SK-N-SH treated with all-trans-retinoic acid at 6 μM for 48 hours (cell line): Measurements from ENCODE around the gene AGBL5.
A peak's percentile ranks its signal among the peaks of the same experiment; 100 is the strongest.

Experiments
- ATAC-seq: fragments of 200-7000 bp; cut with Tn5 transposase; 3 replicates; pipeline ENCODE4 v1.9.1; 2020; ENCODE audit warnings: mild to moderate bottlenecking, moderate library complexity
- ARNTL ChIP-seq: fragments of 450-650 bp; formaldehyde crosslinking; IDR thresholded peaks from 2 replicates; pipeline ENCODE4 v1.5.0; 2020; ENCODE audit warnings: low read depth, mild to moderate bottlenecking, moderate library complexity, borderline replicate concordance
- BACH2 ChIP-seq: fragments of 250-450 bp; sonication (Bioruptor Pico); IDR thresholded peaks from 2 replicates; pipeline ENCODE4 v1.9.0; 2021; ENCODE audit warnings: mild to moderate bottlenecking, borderline replicate concordance
- CREB5 ChIP-seq: fragments of 250-450 bp; sonication (Bioruptor Pico); IDR thresholded peaks from 2 replicates; pipeline ENCODE4 v1.5.1; 2020; ENCODE audit warnings: low read depth, mild to moderate bottlenecking, moderate library complexity
- CSDC2 ChIP-seq: fragments of 250-450 bp; sonication (Bioruptor Pico); IDR thresholded peaks from 2 replicates; pipeline ENCODE4 v1.5.0; 2020; ENCODE audit warnings: mild to moderate bottlenecking, moderate library complexity
- CSRNP3 ChIP-seq: fragments of 250-450 bp; sonication (Bioruptor Pico); IDR thresholded peaks from 2 replicates; pipeline ENCODE4 v1.5.1; 2021; ENCODE audit warnings: mild to moderate bottlenecking, moderate library complexity
- ESRRG ChIP-seq: fragments of 250-450 bp; sonication (Bioruptor Pico); IDR thresholded peaks from 2 replicates; pipeline ENCODE4 v1.6.1; 2021; ENCODE audit warnings: mild to moderate bottlenecking
- GLIS3 ChIP-seq: fragments of 250-450 bp; sonication (Bioruptor Pico); IDR thresholded peaks from 2 replicates; pipeline ENCODE4 v1.5.0; 2020; ENCODE audit warnings: mild to moderate bottlenecking, moderate library complexity
- ISL1 ChIP-seq: fragments of 250-450 bp; sonication (Bioruptor Pico); IDR thresholded peaks from 2 replicates; pipeline ENCODE4 v2.1.2; 2022; ENCODE audit warnings: mild to moderate bottlenecking, moderate library complexity
- OSR1 ChIP-seq: fragments of 250-450 bp; sonication (Bioruptor Pico); IDR thresholded peaks from 2 replicates; pipeline ENCODE4 v1.8.0; 2022; ENCODE audit warnings: moderate library complexity, mild to moderate bottlenecking, inconsistent platforms
- PPARA ChIP-seq: fragments of 250-450 bp; sonication (Bioruptor Pico); IDR thresholded peaks from 2 replicates; pipeline ENCODE4 v1.5.0; 2020; ENCODE audit warnings: mild to moderate bottlenecking, borderline replicate concordance
- RARB ChIP-seq: fragments of 250-450 bp; sonication (Bioruptor Pico); IDR thresholded peaks from 2 replicates; pipeline ENCODE4 v1.8.0; 2021; ENCODE audit warnings: mild to moderate bottlenecking, moderate library complexity
- SNAI2 ChIP-seq: fragments of 250-450 bp; sonication (Bioruptor Pico); IDR thresholded peaks from 2 replicates; pipeline ENCODE4 v1.5.0; 2020; ENCODE audit warnings: mild to moderate bottlenecking, moderate library complexity
- TCF4 ChIP-seq: fragments of 250-450 bp; sonication (Bioruptor Pico); IDR thresholded peaks from 2 replicates; pipeline ENCODE4 v1.8.0; 2021; ENCODE audit warnings: mild to moderate bottlenecking, moderate library complexity, borderline replicate concordance
- TOX ChIP-seq: fragments of 250-450 bp; sonication (Bioruptor Pico); IDR thresholded peaks from 2 replicates; pipeline ENCODE4 v1.8.0; 2021; ENCODE audit warnings: mild to moderate bottlenecking, moderate library complexity, borderline replicate concordance
- ZC3H10 ChIP-seq: fragments of 250-450 bp; sonication (Bioruptor Pico); IDR thresholded peaks from 2 replicates; pipeline ENCODE4 v1.5.1; 2021; ENCODE audit warnings: mild to moderate bottlenecking, moderate library complexity
- ZFP3 ChIP-seq: fragments of 250-450 bp; sonication (Bioruptor Pico); IDR thresholded peaks from 2 replicates; pipeline ENCODE4 v1.5.0; 2020; ENCODE audit warnings: mild to moderate bottlenecking, moderate library complexity
- ZFP30 ChIP-seq: fragments of 450-650 bp; formaldehyde crosslinking; IDR thresholded peaks from 2 replicates; pipeline ENCODE4 v1.5.0; 2022; ENCODE audit warnings: mild to moderate bottlenecking, moderate library complexity
- ZNF565 ChIP-seq: fragments of 450-650 bp; formaldehyde crosslinking; conservative IDR thresholded peaks from 2 replicates; pipeline ENCODE4 v1.5.0; 2020; ENCODE audit warnings: low read depth, mild to moderate bottlenecking, moderate library complexity
- ZNF70 ChIP-seq: fragments of 450-650 bp; formaldehyde crosslinking; IDR thresholded peaks from 2 replicates; pipeline ENCODE4 v1.5.0; 2020; ENCODE audit warnings: mild to moderate bottlenecking, moderate library complexity
- ZNF8 ChIP-seq: fragments of 450-650 bp; formaldehyde crosslinking; IDR thresholded peaks from 2 replicates; pipeline ENCODE4 v1.5.0; 2020; ENCODE audit warnings: mild to moderate bottlenecking, moderate library complexity
- TF ChIP-seq, protein P1 (sequence below): fragments of 250-450 bp; sonication (Bioruptor Pico); IDR thresholded peaks from 2 replicates; pipeline ENCODE4 v1.8.0; 2020; ENCODE audit warnings: mild to moderate bottlenecking, moderate library complexity, borderline replicate concordance
- TF ChIP-seq, protein P2 (sequence below): fragments of 250-450 bp; sonication (Bioruptor Pico); IDR thresholded peaks from 2 replicates; pipeline ENCODE4 v1.5.0; 2020; ENCODE audit warnings: mild to moderate bottlenecking, moderate library complexity
- TF ChIP-seq, protein P3 (sequence below): fragments of 250-450 bp; sonication (Bioruptor Pico); IDR thresholded peaks from 2 replicates; pipeline ENCODE4 v1.8.0; 2021; ENCODE audit warnings: low read depth, mild to moderate bottlenecking, moderate library complexity, borderline replicate concordance

Gene AGBL5

DNA sequence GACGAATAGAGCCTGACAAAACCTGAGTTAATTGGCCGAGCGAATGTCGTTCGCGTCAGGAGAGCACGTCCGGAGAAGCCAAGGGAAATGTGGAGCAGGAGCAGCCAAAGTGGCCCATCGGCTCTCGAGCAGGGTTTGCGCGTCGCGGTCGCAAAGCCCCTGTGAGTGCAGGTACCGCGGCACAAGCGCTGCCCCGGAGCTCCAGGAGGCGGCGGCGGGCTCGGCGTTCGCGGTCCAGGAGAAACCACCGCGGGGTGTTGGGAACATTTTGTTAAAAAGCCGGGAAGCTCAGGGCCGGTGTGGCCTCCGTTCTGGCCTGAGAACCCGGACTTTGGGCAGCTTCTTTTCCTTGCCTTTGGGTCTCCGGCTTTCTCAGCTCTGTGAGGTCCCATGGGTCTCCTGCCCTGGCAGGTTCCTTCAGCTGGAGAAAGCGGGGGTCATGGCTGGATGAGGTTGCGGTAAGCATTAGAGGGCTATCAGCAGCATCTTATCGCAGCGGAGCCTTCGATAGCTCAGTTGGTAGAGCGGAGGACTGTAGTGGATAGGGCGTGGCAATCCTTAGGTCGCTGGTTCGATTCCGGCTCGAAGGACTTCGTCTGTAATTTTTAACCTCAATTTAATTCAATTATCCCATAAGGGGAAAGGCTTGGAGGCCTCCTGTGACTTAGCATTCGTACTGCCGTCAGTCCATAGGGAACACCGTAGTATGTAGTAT is 1.0 kb upstream of the AGBL5 start:
- TF ChIP-seq TCF4 = 0 out of 2 replicates have a peak, but pooled peaks have one; percentile 4
- no peak; the same call in 1 of the 2 replicates for TF ChIP-seq CSRNP3
- TF ChIP-seq ZFP30 (CRISPR knock-in tag) = 0 out of 2 replicates have a peak, but pooled peaks have one; percentile 27
- peak; percentile 50; the same call in 1 of the 2 replicates for TF ChIP-seq ZNF70 (CRISPR knock-in tag)
- TF ChIP-seq ARNTL (CRISPR knock-in tag) = peak; percentile 29; the same call in 1 of the 2 replicates
- TF ChIP-seq ZC3H10 (CRISPR knock-in tag) = 0 out of 2 replicates have a peak, but pooled peaks have one; percentile 6
- 0 out of 2 replicates have a peak, but pooled peaks have one; percentile 46 for TF ChIP-seq RARB
- TF ChIP-seq SNAI2 (CRISPR knock-in tag) = no peak; the same call in 1 of the 2 replicates
- TF ChIP-seq, protein P1, sequence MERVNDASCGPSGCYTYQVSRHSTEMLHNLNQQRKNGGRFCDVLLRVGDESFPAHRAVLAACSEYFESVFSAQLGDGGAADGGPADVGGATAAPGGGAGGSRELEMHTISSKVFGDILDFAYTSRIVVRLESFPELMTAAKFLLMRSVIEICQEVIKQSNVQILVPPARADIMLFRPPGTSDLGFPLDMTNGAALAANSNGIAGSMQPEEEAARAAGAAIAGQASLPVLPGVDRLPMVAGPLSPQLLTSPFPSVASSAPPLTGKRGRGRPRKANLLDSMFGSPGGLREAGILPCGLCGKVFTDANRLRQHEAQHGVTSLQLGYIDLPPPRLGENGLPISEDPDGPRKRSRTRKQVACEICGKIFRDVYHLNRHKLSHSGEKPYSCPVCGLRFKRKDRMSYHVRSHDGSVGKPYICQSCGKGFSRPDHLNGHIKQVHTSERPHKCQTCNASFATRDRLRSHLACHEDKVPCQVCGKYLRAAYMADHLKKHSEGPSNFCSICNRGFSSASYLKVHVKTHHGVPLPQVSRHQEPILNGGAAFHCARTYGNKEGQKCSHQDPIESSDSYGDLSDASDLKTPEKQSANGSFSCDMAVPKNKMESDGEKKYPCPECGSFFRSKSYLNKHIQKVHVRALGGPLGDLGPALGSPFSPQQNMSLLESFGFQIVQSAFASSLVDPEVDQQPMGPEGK (CRISPR knock-in tag) = no peak
- 0 out of 2 replicates have a peak, but pooled peaks have one; percentile 12 for TF ChIP-seq CSDC2 (CRISPR knock-in tag)
- no peak; the same call in 1 of the 2 replicates for TF ChIP-seq CREB5
- no peak for TF ChIP-seq ZNF565 (CRISPR knock-in tag)
- TF ChIP-seq, protein P2, sequence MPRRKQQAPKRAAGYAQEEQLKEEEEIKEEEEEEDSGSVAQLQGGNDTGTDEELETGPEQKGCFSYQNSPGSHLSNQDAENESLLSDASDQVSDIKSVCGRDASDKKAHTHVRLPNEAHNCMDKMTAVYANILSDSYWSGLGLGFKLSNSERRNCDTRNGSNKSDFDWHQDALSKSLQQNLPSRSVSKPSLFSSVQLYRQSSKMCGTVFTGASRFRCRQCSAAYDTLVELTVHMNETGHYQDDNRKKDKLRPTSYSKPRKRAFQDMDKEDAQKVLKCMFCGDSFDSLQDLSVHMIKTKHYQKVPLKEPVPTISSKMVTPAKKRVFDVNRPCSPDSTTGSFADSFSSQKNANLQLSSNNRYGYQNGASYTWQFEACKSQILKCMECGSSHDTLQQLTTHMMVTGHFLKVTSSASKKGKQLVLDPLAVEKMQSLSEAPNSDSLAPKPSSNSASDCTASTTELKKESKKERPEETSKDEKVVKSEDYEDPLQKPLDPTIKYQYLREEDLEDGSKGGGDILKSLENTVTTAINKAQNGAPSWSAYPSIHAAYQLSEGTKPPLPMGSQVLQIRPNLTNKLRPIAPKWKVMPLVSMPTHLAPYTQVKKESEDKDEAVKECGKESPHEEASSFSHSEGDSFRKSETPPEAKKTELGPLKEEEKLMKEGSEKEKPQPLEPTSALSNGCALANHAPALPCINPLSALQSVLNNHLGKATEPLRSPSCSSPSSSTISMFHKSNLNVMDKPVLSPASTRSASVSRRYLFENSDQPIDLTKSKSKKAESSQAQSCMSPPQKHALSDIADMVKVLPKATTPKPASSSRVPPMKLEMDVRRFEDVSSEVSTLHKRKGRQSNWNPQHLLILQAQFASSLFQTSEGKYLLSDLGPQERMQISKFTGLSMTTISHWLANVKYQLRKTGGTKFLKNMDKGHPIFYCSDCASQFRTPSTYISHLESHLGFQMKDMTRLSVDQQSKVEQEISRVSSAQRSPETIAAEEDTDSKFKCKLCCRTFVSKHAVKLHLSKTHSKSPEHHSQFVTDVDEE (CRISPR knock-in tag) = peak; percentile 51
- peak; percentile 18; the same call in 1 of the 2 replicates for TF ChIP-seq ISL1 (CRISPR knock-in tag)
- no peak; the same call in 1 of the 2 replicates for TF ChIP-seq ESRRG (CRISPR knock-in tag)
- no peak for TF ChIP-seq ZFP3 (CRISPR knock-in tag)
- TF ChIP-seq ZNF8 (CRISPR knock-in tag) = no peak
- TF ChIP-seq, protein P3, sequence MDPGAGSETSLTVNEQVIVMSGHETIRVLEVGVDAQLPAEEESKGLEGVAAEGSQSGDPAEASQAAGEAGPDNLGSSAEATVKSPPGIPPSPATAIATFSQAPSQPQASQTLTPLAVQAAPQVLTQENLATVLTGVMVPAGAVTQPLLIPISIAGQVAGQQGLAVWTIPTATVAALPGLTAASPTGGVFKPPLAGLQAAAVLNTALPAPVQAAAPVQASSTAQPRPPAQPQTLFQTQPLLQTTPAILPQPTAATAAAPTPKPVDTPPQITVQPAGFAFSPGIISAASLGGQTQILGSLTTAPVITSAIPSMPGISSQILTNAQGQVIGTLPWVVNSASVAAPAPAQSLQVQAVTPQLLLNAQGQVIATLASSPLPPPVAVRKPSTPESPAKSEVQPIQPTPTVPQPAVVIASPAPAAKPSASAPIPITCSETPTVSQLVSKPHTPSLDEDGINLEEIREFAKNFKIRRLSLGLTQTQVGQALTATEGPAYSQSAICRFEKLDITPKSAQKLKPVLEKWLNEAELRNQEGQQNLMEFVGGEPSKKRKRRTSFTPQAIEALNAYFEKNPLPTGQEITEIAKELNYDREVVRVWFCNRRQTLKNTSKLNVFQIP (CRISPR knock-in tag) = peak; percentile 59; the same call in 1 of the 2 replicates
- TF ChIP-seq GLIS3 (CRISPR knock-in tag) = peak; percentile 97; the same call in 1 of the 2 replicates
- no peak for TF ChIP-seq TOX
- peak; percentile 63 for TF ChIP-seq PPARA (CRISPR knock-in tag)
- no peak for TF ChIP-seq OSR1
- TF ChIP-seq BACH2 (CRISPR knock-in tag) = no peak
- peak; percentile 87 for ATAC-seq
